ENCODE measurements around the gene ATP2B1.

The ATP2B1 gene

DNA sequence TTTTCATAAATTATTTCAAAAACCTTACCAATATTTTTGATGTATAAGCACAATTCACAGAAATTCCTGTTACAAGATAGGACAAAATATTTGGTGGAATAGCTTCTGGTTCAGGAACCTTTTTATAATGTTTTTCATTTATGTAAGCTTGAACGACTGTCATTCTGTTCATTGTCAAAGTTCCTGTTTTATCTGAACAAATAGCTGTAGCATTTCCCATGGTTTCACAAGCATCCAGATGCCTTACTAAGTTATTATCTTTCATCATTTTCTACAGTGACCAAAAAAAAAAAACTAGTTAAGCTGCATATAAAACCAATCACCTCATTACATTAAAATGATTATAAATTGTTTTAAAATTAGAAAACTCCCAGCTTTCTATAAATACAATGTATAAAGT, 87.1 kb downstream of the ATP2B1 start:
- TF ChIP-seq ZFX (IDR thresholded peaks at IDR 0.05; ENCODE audit: borderline replicate concordance), result no peak
- TF ChIP-seq, protein P1, sequence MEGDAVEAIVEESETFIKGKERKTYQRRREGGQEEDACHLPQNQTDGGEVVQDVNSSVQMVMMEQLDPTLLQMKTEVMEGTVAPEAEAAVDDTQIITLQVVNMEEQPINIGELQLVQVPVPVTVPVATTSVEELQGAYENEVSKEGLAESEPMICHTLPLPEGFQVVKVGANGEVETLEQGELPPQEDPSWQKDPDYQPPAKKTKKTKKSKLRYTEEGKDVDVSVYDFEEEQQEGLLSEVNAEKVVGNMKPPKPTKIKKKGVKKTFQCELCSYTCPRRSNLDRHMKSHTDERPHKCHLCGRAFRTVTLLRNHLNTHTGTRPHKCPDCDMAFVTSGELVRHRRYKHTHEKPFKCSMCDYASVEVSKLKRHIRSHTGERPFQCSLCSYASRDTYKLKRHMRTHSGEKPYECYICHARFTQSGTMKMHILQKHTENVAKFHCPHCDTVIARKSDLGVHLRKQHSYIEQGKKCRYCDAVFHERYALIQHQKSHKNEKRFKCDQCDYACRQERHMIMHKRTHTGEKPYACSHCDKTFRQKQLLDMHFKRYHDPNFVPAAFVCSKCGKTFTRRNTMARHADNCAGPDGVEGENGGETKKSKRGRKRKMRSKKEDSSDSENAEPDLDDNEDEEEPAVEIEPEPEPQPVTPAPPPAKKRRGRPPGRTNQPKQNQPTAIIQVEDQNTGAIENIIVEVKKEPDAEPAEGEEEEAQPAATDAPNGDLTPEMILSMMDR (IDR thresholded peaks at IDR 0.05), result no peak
- H3K27ac ChIP-seq, result no peak overlapping the region

DNA sequence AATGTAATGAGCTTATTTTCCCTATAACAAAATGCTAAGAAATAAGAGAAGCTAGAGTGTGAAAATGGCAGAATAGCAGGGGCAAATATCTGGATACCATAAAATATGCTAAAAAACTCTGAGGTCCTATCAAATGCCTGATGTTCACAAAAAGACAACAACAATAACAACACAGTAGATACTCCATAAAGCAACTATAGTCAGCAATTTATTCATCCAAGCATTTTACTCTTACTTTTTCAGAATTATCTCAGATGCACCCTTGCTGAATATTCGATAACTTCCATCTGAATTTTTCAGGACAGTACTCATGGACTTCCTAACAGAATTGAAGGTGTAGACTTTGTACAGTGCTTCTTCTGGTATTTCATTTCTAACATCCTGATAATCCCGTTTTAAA, 88.9 kb downstream of the ATP2B1 start:
- TF ChIP-seq ZFX (IDR thresholded peaks at IDR 0.05; ENCODE audit: borderline replicate concordance), result no peak
- no peak overlapping the region for H3K27ac ChIP-seq

DNA sequence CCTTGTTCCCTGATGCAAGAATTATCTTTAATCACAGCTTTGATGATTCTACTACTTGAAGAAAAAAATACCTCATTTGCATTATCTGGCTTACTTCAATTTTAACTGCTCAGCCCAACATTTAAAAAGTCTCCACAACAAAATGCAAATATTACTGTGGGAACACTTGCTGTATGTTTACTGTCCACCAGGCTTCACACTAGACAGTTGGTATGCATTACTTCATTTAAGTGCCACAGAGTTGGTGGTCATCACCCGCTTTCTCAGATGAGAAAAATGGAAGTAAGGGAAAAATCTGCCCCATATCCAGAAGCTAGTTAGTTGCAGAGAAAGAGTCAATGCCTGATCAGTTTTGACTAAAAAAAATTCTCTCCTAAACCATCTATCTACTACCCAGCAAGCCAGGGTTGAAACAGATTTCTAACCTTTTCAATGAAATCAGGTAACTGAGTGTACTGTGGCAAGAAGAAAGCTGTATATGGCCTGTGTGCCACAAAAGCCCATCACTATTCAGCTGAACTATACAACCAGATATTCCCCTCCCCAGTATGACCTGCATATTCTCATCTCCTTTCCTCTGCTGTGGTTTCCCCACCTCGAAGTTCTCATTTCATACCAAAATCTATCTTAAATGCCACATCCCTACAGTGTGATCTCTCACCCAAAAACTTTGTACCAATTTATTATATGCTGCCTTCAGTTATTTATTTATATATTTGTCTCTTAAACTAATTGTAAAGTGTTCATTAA, 90.3 kb downstream of the ATP2B1 start:
- TF ChIP-seq ZFX (IDR thresholded peaks at IDR 0.05; ENCODE audit: borderline replicate concordance), result no peak
- TF ChIP-seq, protein P1 (IDR thresholded peaks at IDR 0.05), result no peak
- H3K27ac ChIP-seq, result no peak overlapping the region

DNA sequence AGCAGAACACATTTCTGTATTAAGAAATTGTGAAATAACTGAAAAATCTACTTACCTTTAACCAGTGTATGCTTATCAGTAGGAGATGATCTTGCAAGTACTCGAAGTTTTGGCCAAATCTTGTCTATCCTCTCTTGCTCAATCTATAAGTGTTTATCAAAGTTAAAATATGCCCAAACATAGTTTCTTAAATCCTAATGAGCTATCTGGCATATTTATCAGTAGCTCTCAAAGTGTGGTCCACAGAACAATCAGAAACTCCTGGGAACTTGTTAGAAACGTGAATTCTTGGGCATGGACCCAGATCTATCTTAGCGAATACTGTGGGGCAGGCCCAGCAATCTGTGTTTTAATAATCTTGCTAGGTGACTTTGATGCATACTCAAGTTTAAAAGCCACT, 98.3 kb downstream of the ATP2B1 start:
- no peak overlapping the region for H3K27ac ChIP-seq
- TF ChIP-seq, protein P1 (IDR thresholded peaks at IDR 0.05), result no peak

DNA sequence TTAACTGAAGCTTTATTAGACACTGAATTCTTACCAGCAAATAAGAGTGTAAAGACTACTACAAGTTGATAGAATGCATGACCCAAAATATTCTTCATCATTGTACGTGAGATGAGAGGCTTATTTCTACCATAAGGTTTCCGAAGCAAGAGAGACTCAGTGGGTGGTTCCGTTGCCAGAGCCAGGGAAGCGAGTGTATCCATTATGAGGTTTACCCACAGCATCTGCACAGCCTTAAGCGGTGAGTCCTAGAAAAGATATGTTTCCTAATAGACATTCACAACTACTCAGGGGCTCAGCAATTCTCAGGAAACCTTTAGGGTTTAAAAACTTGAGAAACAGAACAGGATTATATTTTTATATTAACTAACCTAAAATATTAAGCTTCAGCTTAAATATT, 105.0 kb downstream of the ATP2B1 start:
- no peak overlapping the region for H3K27ac ChIP-seq
- TF ChIP-seq ZFX (IDR thresholded peaks at IDR 0.05; ENCODE audit: borderline replicate concordance), result no peak
- TF ChIP-seq, protein P1 (IDR thresholded peaks at IDR 0.05), result no peak

DNA sequence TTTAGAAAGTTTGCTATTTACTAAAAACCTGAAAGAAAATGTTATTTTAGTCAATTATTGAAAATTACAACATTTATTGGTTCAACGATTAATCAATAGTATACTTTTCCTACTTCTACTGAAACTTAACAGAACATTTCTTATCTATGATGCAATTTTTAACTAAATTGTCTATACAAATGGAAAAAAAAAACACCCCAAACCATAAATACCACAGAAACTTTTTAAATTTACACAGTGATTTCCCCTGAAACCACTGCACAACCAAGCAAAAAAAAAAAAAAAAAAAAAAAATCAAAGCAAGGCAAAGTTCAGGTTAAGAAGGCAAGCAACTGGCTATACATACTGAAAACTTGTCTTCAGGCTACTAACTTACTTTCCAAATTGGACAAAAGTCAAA, 110.9 kb downstream of the ATP2B1 start:
- no peak for TF ChIP-seq ZFX (IDR thresholded peaks at IDR 0.05; ENCODE audit: borderline replicate concordance)
- TF ChIP-seq, protein P1 (IDR thresholded peaks at IDR 0.05), result no peak
- no peak overlapping the region for H3K27ac ChIP-seq

DNA sequence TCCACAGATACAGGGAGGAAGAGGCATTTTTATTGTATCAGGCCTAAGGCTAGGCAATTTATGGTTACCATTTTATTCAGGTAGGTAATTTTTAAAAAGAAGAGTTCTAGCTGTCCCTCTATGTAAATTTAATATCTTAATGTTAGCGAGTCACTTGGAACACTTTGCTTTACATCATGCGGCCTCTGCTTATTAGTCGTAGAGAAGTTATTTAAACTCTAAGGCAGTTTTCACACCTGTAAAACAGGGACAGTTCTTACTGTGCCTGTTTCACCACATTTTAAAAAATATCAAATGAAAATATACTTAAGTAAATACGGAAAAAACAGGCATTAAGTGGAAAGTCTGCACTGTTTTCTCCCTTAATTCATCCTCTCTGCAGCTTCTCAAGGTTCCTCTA, 111.4 kb downstream of the ATP2B1 start:
- no peak overlapping the region for H3K27ac ChIP-seq
- TF ChIP-seq ZFX (IDR thresholded peaks at IDR 0.05; ENCODE audit: borderline replicate concordance), result no peak
- TF ChIP-seq, protein P1 (IDR thresholded peaks at IDR 0.05), result no peak

GRCh38 chr12:89593873-89594272, 114.8 kb downstream of the ATP2B1 start:
- TF ChIP-seq ZFX (IDR thresholded peaks at IDR 0.05; ENCODE audit: borderline replicate concordance), result no peak
- TF ChIP-seq, protein P1 (IDR thresholded peaks at IDR 0.05), result no peak
- H3K27ac ChIP-seq, result no peak overlapping the region
